Mucosa of rectum (tissue), 2 donors: ENCODE measurements around the gene TMEM269.
A peak's percentile ranks its signal among the peaks of the same experiment; 100 is the strongest.

ENCODE experiments used
- H3K27ac ChIP-seq, 2 donors: one replicate each; pipeline ENCODE4 v1.7.0; 2013; ENCODE audit warnings: inconsistent platforms in 2 of 2, low read depth in 2 of 2, low read length in 2 of 2
- H3K27me3 ChIP-seq, 2 donors: one replicate each; pipeline ENCODE4 v1.7.0; 2013; ENCODE audit warnings: low read length in 2 of 2; ENCODE audit not compliant: control insufficient read depth in 2 of 2, insufficient read depth in 2 of 2
- H3K36me3 ChIP-seq, 2 donors: one replicate each; pipeline ENCODE4 v1.7.0; 2013; ENCODE audit warnings: low read length in 2 of 2; ENCODE audit not compliant: control insufficient read depth in 2 of 2, insufficient read depth in 2 of 2
- H3K4me1 ChIP-seq, 2 donors: one replicate each; pipeline ENCODE4 v1.7.0; 2013; ENCODE audit warnings: low read length in 2 of 2, mild to moderate bottlenecking in 1 of 2; ENCODE audit not compliant: control insufficient read depth in 2 of 2, insufficient read depth in 2 of 2
- H3K4me3 ChIP-seq, 2 donors: one replicate each; pipeline ENCODE4 v1.7.0; 2013; ENCODE audit warnings: low read length in 2 of 2
- H3K9ac ChIP-seq, 2 donors: one replicate each; pipeline ENCODE4 v1.7.0; 2013; ENCODE audit warnings: low read length in 2 of 2, low read depth in 1 of 2, mild to moderate bottlenecking in 1 of 2
- H3K9me3 ChIP-seq, 2 donors: one replicate each; pipeline ENCODE4 v1.7.0; 2013; ENCODE audit warnings: low read length in 2 of 2; ENCODE audit not compliant: control insufficient read depth in 2 of 2
- donor health status: healthy.
- donor health status: Normal muscosa, but diverticular disease.

Gene TMEM269

GRCh38 chr1:42817440-42817767 lies 32.6 kb downstream of the TMEM269 start:
- H3K27me3 ChIP-seq = no peaks in the 10 kb centered on the region
- peak overlapping the region in 1 of 2 donors; percentile 27 for H3K9ac ChIP-seq
- H3K36me3 ChIP-seq = no peaks in the 10 kb centered on the region
- H3K9me3 ChIP-seq = no peaks in the 10 kb centered on the region
- peak overlapping the region; percentile 77 to 92 for H3K4me3 ChIP-seq
- H3K4me1 ChIP-seq = peaks cover 13 to 14% of the 10 kb centered on the region in 2 donors
- peak overlapping the region; percentile 98 to 100 for H3K27ac ChIP-seq

DNA sequence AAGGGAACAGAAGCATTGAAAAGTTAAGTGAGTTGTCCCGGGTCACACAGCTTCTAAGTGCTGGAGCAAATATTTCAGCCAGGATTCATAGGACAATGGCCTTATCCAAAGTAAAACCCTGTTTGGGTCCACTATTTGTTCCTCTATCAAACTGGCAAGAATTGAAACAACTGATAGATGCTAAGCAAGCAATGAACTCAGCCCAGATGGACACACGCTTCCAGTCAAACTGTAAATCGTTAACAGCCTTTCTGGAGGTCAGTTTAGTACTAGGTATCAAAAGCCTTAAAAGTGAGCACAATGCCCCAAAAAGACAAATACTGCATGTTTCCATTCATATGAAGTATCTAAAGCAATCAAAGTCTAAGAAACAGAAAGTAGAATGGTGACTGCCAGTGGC lies 33.2 kb downstream of the TMEM269 start:
- Histone ChIP-seq H3K4me1 (peaks cover 13 to 15% of the 10 kb centered on the region in 2 donors), H3K4me3 (peak overlapping the region; percentile 77 to 92), H3K9ac (no peak overlapping the region), H3K27ac (no peak overlapping the region), H3K9me3 (no peaks in the 10 kb centered on the region), H3K36me3 (no peaks in the 10 kb centered on the region), H3K27me3 (no peaks in the 10 kb centered on the region)

DNA sequence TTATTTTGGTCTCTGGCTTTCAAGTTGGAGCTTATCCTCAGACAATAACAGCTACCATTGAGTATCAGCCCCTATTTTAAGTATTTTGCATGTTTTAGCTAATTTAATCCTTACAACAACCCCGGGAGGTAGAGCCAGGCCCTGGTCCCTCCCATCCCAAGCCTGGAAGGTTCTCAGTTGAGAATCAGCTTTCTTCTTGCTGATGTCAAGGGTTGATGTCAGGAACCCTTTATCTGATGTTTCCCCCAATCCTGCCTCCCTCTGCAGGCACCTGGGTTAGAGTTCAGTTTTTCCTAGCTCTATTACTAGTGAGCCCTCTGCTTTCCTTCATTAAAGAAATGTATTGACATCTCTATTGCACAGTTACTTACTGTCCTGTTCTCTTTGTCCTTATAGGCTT lies 36.0 kb downstream of the TMEM269 start:
- Histone ChIP-seq H3K27ac (no peak overlapping the region), H3K36me3 (peaks cover 0 to 2% of the 10 kb centered on the region in 2 donors), H3K9me3 (no peaks in the 10 kb centered on the region), H3K27me3 (no peaks in the 10 kb centered on the region), H3K4me3 (no peak overlapping the region), H3K9ac (no peak overlapping the region), H3K4me1 (peaks cover 13 to 15% of the 10 kb centered on the region in 2 donors)

DNA sequence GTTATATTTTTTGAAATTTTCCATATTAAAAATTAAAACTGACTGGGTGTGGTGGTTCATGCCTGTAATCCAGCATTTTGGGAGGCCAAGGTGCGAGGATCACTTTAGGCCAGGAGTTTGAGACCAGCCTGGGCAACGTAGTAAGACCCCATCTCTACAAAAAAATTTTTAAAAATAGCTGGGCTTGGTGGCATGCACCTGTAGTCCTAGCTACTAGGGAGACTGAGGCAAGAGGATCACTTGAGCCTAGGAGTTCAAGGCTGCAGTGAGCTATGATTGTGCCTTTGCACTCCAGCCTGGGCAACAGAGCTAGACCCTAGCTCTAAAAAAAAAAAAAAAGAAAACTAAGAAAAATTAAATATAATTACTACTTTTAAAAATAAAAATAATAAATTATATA lies 36.9 kb downstream of the TMEM269 start:
- Histone ChIP-seq H3K9me3 (no peaks in the 10 kb centered on the region), H3K4me1 (peaks cover 7% of the 10 kb centered on the region in 2 donors), H3K9ac (no peak overlapping the region), H3K27me3 (no peaks in the 10 kb centered on the region), H3K4me3 (no peak overlapping the region), H3K36me3 (peaks cover 0 to 2% of the 10 kb centered on the region in 2 donors), H3K27ac (no peak overlapping the region)

DNA sequence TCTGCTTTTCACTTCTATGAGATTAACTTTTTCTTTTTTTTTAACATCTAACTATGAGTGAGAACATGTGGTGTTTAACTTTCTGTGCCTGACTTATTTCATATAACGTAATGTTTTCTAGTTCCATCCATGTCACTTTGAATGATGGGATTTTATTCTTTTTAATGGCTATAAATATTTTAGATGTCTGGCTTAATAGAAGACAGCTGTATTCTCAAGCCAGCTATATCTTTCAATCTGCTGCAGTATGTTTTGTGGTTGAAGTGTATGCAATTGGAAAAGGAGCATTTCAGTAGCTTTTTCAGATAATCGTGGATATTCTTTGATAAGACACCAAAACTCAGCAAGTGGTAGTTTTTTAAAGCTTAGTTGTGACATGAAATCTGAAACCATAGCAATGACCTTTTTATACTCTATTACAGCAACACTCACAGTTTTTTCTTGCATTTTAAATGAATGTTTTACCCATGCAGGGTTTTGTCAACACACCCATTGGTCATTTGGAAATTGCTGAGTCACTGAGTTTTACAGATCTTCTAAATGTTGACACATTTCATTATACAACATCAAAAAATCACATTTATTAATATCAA lies 38.1 kb downstream of the TMEM269 start:
- peaks cover 2% of the 10 kb centered on the region in 2 donors for H3K4me1 ChIP-seq
- H3K4me3 ChIP-seq = no peak overlapping the region

GRCh38 chr1:42824481-42825035 lies 39.8 kb downstream of the TMEM269 start:
- Histone ChIP-seq H3K27me3 (no peaks in the 10 kb centered on the region), H3K4me1 (peaks cover 0 to 2% of the 10 kb centered on the region in 2 donors), H3K9me3 (no peaks in the 10 kb centered on the region), H3K36me3 (peaks cover 0 to 2% of the 10 kb centered on the region in 2 donors), H3K27ac (no peak overlapping the region), H3K4me3 (no peak overlapping the region), H3K9ac (no peak overlapping the region)

More for the DNA sequence above, 38.1 kb downstream of the TMEM269 start:
- H3K9me3 ChIP-seq = no peaks in the 10 kb centered on the region
- no peak overlapping the region for H3K27ac ChIP-seq
- H3K27me3 ChIP-seq = no peaks in the 10 kb centered on the region
- peaks cover 0 to 2% of the 10 kb centered on the region in 2 donors for H3K36me3 ChIP-seq
- H3K9ac ChIP-seq = no peak overlapping the region

GRCh38 chr1:42825036-42825851 lies 40.5 kb downstream of the TMEM269 start:
- Histone ChIP-seq H3K9ac (no peak overlapping the region), H3K4me1 (peaks cover 0 to 2% of the 10 kb centered on the region in 2 donors), H3K4me3 (no peak overlapping the region), H3K27me3 (no peaks in the 10 kb centered on the region), H3K27ac (no peak overlapping the region), H3K9me3 (no peaks in the 10 kb centered on the region), H3K36me3 (peaks cover 2 to 3% of the 10 kb centered on the region in 2 donors)

GRCh38 chr1:42830631-42831030 lies 45.8 kb downstream of the TMEM269 start:
- H3K4me3 ChIP-seq = no peak overlapping the region
- H3K36me3 ChIP-seq = peaks cover 3 to 9% of the 10 kb centered on the region in 2 donors
- no peak overlapping the region for H3K27ac ChIP-seq
- no peaks in the 10 kb centered on the region for H3K4me1 ChIP-seq
- no peaks in the 10 kb centered on the region for H3K27me3 ChIP-seq
- no peaks in the 10 kb centered on the region for H3K9me3 ChIP-seq
- H3K9ac ChIP-seq = no peak overlapping the region

DNA sequence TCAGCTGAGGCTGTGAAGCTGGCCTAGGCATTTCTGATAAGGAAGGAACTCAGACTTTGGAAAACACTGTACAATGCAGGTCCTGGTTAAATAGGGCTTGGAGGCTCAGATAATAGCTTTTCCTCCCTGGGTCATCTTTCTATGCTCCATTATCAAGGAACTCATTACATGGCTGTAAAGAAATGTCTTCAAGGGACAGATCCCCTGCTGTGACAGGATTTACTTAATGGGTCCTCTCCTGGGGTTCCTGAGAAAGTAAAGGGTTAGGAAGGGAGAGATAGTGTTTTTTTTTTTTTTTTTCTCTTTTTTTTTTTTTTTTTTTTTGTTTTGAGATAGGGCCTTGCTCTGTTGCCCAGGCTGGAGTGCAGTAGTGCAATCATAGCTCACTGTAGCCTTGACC lies 46.5 kb downstream of the TMEM269 start:
- H3K27me3 ChIP-seq = no peaks in the 10 kb centered on the region
- no peaks in the 10 kb centered on the region for H3K4me1 ChIP-seq
- H3K9ac ChIP-seq = no peak overlapping the region
- H3K27ac ChIP-seq = no peak overlapping the region
- peaks cover 3 to 9% of the 10 kb centered on the region in 2 donors for H3K36me3 ChIP-seq
- H3K4me3 ChIP-seq = no peak overlapping the region
- H3K9me3 ChIP-seq = no peaks in the 10 kb centered on the region

- Histone ChIP-seq H3K4me1 (no peaks in the 10 kb centered on the region), H3K36me3 (peaks cover 3 to 9% of the 10 kb centered on the region in 2 donors), H3K27me3 (no peaks in the 10 kb centered on the region), H3K27ac (no peak overlapping the region), H3K4me3 (no peak overlapping the region), H3K9me3 (no peaks in the 10 kb centered on the region), H3K9ac (no peak overlapping the region)
These were observed 48.0 kb downstream of the TMEM269 start for GRCh38 chr1:42832641-42833240.
